Measurements from ENCODE around the gene PABPN1. TPM values are rescaled to one million over a fixed set of nuclear protein-coding genes. Genes with fewer than 3 reads are reported as not detected.

The PABPN1 gene
- polyA plus RNA-seq, 3 donors = 54.4 to 356 (median 64.6) TPM

DNA sequence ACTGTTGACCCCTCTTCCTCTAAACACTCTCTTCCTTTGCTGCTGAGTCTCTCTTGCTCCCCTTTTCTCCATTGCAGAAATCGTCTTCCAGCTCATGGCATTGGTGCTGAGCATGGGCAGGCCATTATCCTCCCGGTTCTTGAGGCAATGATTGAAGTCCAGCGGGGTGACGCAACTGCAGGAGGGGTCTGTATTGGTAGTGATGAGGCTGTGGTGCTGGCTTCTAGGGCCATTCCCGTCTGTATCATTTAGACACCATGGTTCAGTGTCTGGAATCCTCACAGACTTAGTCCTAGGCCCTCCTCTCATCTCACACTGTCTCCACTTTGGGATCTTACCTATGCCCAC is 32.1 kb downstream of the PABPN1 start:
- Histone ChIP-seq H2AFZ (ENCODE audit: insufficient read depth, low read depth, low read length, poor library complexity, severe bottlenecking) (no peak overlapping the region), H3K79me2 (ENCODE audit: insufficient read depth, low read length) (no peaks in the 10 kb centered on the region), H3K27me3 (ENCODE audit: control insufficient read depth in 2 of 2, insufficient read depth in 2 of 2, low read length in 2 of 2) (peaks cover 42 to 57% of the 10 kb centered on the region in 2 donors), H3K27ac (ENCODE audit: low read depth in 1 of 2, low read length in 2 of 2) (no peak overlapping the region), H3K4me3 (replicated peaks in 1 of 3; ENCODE audit: low read depth in 2 of 3, low read length in 3 of 3) (no peak overlapping the region), H4K20me1 (ENCODE audit: insufficient read depth, low read length) (no peaks in the 10 kb centered on the region), H3K4me1 (ENCODE audit: control insufficient read depth in 1 of 2, insufficient read depth in 2 of 2, low read length in 2 of 2) (peaks cover 4 to 12% of the 10 kb centered on the region in 2 donors), H3K9ac (ENCODE audit: insufficient read depth, low read length, poor library complexity, severe bottlenecking) (no peak overlapping the region), H3K36me3 (replicated peaks in 1 of 2; ENCODE audit: control insufficient read depth in 1 of 2, insufficient read depth in 2 of 2, low read length in 2 of 2) (no peaks in the 10 kb centered on the region), H3K4me2 (replicated peaks; ENCODE audit: extremely low read depth, low read length, poor library complexity, severe bottlenecking) (no peak overlapping the region), H3K9me3 (replicated peaks in 1 of 2; ENCODE audit: control insufficient read depth in 1 of 2, insufficient read depth in 1 of 2, low read length in 2 of 2) (peaks cover 0 to 30% of the 10 kb centered on the region in 2 donors)
- Mint-ChIP-seq H3K9me3 (peaks cover 2 to 16% (median 6%) of the 10 kb centered on the region in 7 donors), H3K4me1 (peaks cover 9% of the 10 kb centered on the region), H3K27me3 (ENCODE audit: low read depth in 3 of 3) (peaks cover 51 to 64% (median 53%) of the 10 kb centered on the region in 3 donors), H3K36me3 (peaks cover 0 to 9% of the 10 kb centered on the region in 2 donors), H3K4me3 (peak overlapping the region in 1 of 2 donors; percentile 54), H3K27ac (no peak overlapping the region)
- no peak for DNase-seq
- WGBS (ENCODE audit: insufficient coverage) = 80% methylated on average over 2 of the region's 5 CpGs
- TF ChIP-seq, protein P1, sequence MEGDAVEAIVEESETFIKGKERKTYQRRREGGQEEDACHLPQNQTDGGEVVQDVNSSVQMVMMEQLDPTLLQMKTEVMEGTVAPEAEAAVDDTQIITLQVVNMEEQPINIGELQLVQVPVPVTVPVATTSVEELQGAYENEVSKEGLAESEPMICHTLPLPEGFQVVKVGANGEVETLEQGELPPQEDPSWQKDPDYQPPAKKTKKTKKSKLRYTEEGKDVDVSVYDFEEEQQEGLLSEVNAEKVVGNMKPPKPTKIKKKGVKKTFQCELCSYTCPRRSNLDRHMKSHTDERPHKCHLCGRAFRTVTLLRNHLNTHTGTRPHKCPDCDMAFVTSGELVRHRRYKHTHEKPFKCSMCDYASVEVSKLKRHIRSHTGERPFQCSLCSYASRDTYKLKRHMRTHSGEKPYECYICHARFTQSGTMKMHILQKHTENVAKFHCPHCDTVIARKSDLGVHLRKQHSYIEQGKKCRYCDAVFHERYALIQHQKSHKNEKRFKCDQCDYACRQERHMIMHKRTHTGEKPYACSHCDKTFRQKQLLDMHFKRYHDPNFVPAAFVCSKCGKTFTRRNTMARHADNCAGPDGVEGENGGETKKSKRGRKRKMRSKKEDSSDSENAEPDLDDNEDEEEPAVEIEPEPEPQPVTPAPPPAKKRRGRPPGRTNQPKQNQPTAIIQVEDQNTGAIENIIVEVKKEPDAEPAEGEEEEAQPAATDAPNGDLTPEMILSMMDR (IDR thresholded peaks at IDR 0.05) = no peak
- intact Hi-C loops (cut with micrococcal nuclease) = no loop called here

DNA sequence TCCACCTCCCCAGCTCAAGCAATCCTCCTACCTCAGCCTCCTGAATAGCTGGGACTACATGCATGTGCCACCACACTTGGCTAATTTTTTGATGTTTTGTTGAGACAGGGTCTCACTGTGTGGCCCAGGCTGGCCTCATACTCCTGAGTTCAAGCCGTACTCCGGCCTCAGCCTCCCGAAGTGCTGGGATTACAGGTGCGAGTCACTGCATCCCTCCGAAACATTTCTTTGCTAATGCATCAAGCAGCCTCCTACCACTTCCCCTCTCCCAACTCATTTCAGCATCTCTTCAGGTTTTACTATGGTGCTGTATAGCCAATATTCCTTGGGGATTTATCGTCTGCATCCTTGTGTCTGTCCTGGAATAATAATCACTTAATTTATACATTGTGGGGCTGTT is 33.7 kb downstream of the PABPN1 start:
- Histone ChIP-seq H2AFZ (ENCODE audit: insufficient read depth, low read depth, low read length, poor library complexity, severe bottlenecking) (no peak overlapping the region), H3K36me3 (replicated peaks in 1 of 2; ENCODE audit: control insufficient read depth in 1 of 2, insufficient read depth in 2 of 2, low read length in 2 of 2) (no peaks in the 10 kb centered on the region), H3K4me3 (replicated peaks in 1 of 3; ENCODE audit: low read depth in 2 of 3, low read length in 3 of 3) (no peak overlapping the region), H3K4me2 (replicated peaks; ENCODE audit: extremely low read depth, low read length, poor library complexity, severe bottlenecking) (no peak overlapping the region), H3K4me1 (ENCODE audit: control insufficient read depth in 1 of 2, insufficient read depth in 2 of 2, low read length in 2 of 2) (peaks cover 4 to 12% of the 10 kb centered on the region in 2 donors), H3K27me3 (ENCODE audit: control insufficient read depth in 2 of 2, insufficient read depth in 2 of 2, low read length in 2 of 2) (peaks cover 42 to 57% of the 10 kb centered on the region in 2 donors), H4K20me1 (ENCODE audit: insufficient read depth, low read length) (no peaks in the 10 kb centered on the region), H3K27ac (ENCODE audit: low read depth in 1 of 2, low read length in 2 of 2) (no peak overlapping the region), H3K9ac (ENCODE audit: insufficient read depth, low read length, poor library complexity, severe bottlenecking) (no peak overlapping the region), H3K79me2 (ENCODE audit: insufficient read depth, low read length) (no peaks in the 10 kb centered on the region), H3K9me3 (replicated peaks in 1 of 2; ENCODE audit: control insufficient read depth in 1 of 2, insufficient read depth in 1 of 2, low read length in 2 of 2) (peaks cover 0 to 30% of the 10 kb centered on the region in 2 donors)
- peak overlapping the region in 1 of 7 donors; percentile 20 for H3K27ac Mint-ChIP-seq
- no peak overlapping the region for H3K4me3 Mint-ChIP-seq
- no peak for DNase-seq
- peaks cover 9% of the 10 kb centered on the region for H3K4me1 Mint-ChIP-seq
- H3K9me3 Mint-ChIP-seq = peaks cover 2 to 16% (median 6%) of the 10 kb centered on the region in 7 donors
- peaks cover 0 to 9% of the 10 kb centered on the region in 2 donors for H3K36me3 Mint-ChIP-seq
- peaks cover 50 to 57% (median 53%) of the 10 kb centered on the region in 3 donors for H3K27me3 Mint-ChIP-seq (ENCODE audit: low read depth in 3 of 3)
- 100% methylated on average over 2 of the region's 6 CpGs for WGBS (ENCODE audit: insufficient coverage)
- TF ChIP-seq, protein P1 (IDR thresholded peaks at IDR 0.05) = no peak
- intact Hi-C loops (cut with micrococcal nuclease) = no loop called here
